Measurements from ENCODE around the gene VPS13C.

VPS13C gene

GRCh38 chr15:62047282-62047827 lies 12.9 kb downstream of the VPS13C start:
- no peak overlapping the region for H3K4me3 ChIP-seq (ENCODE audit: low read depth, low read length)
- no peak for DNase-seq (ENCODE audit: low read depth)
- no peak for TF ChIP-seq CTCF (IDR thresholded peaks at IDR 0.05; ENCODE audit: control insufficient read depth, extremely low read depth, insufficient read depth)

GRCh38 chr15:62046078-62046743 lies 14.0 kb downstream of the VPS13C start:
- no peak overlapping the region for H3K4me3 ChIP-seq (ENCODE audit: low read depth, low read length)
- TF ChIP-seq CTCF (IDR thresholded peaks at IDR 0.05; ENCODE audit: control insufficient read depth, extremely low read depth, insufficient read depth): no peak
- DNase-seq (ENCODE audit: low read depth): no peak

GRCh38 chr15:62035256-62035924 lies 24.9 kb downstream of the VPS13C start:
- TF ChIP-seq CTCF (IDR thresholded peaks at IDR 0.05; ENCODE audit: control insufficient read depth, extremely low read depth, insufficient read depth): no peak
- H3K4me3 ChIP-seq (ENCODE audit: low read depth, low read length): no peak overlapping the region
- no peak for DNase-seq (ENCODE audit: low read depth)

GRCh38 chr15:62027916-62028315 lies 32.3 kb downstream of the VPS13C start:
- no peak for DNase-seq (ENCODE audit: low read depth)
- no peak for TF ChIP-seq CTCF (IDR thresholded peaks at IDR 0.05; ENCODE audit: control insufficient read depth, extremely low read depth, insufficient read depth)
- H3K4me3 ChIP-seq (ENCODE audit: low read depth, low read length): no peak overlapping the region

GRCh38 chr15:62027263-62027565 lies 33.0 kb downstream of the VPS13C start:
- no peak overlapping the region for H3K4me3 ChIP-seq (ENCODE audit: low read depth, low read length)
- no peak for DNase-seq (ENCODE audit: low read depth)
- TF ChIP-seq CTCF (IDR thresholded peaks at IDR 0.05; ENCODE audit: control insufficient read depth, extremely low read depth, insufficient read depth): no peak

GRCh38 chr15:62026487-62027262 lies 33.6 kb downstream of the VPS13C start:
- no peak for TF ChIP-seq CTCF (IDR thresholded peaks at IDR 0.05; ENCODE audit: control insufficient read depth, extremely low read depth, insufficient read depth)
- H3K4me3 ChIP-seq (ENCODE audit: low read depth, low read length): no peak overlapping the region
- no peak for DNase-seq (ENCODE audit: low read depth)
